ENCODE data around the gene RTL10. TPM values are rescaled to one million over a fixed set of nuclear protein-coding genes. Genes with fewer than 3 reads are reported as not detected.

The RTL10 gene
- total RNA-seq, 4 donors from 2014 or later, result 18.1 to 26.4 (median 23.7) TPM

DNA sequence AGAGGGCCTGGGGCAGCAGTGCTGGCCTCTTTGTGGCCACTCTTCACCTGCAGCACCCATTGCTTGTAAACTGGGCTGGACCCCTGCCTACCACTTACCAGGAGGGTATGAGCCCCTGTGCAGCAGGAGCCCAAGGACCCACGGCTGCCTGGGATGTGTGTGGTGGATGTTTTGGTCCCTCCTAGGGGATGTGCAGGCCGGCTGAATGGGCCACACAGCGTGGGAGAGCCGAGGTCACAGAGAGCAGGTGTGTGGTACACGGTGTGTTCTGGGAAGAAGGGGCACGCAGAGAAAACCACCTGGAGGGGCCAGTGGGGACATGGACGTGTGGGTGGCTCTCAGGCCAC, 19.3 kb upstream of the RTL10 start:
- Histone ChIP-seq H3K4me1 (peaks cover 25 to 27% of the 10 kb centered on the region in 2 donors), H3K27ac (peak overlapping the region in 2 of 3 donors; percentile 44 to 81), H3K9me3 (no peaks in the 10 kb centered on the region), H3K36me3 (no peaks in the 10 kb centered on the region), H3K4me3 (replicated peaks in 1 of 3) (no peak overlapping the region), H3K27me3 (no peaks in the 10 kb centered on the region)
- no peak for DNase-seq
- no peak for TF ChIP-seq CTCF (IDR thresholded peaks at IDR 0.05)
- no peak for TF ChIP-seq POLR2A (IDR thresholded peaks at IDR 0.05)
- intact Hi-C loops (cut with DNase I), result no loop called here
- 81% methylated on average over 7 of the region's 7 CpGs; no CpG with 5 or more reads in 1 of the 2 donors for WGBS, 2 donors

- TF ChIP-seq CTCF (IDR thresholded peaks at IDR 0.05) (no peak), POLR2A (IDR thresholded peaks at IDR 0.05) (no peak)
- peak; percentile 0 to 3 for DNase-seq
Measured at GRCh38 chr22:19873138-19873959, 18.7 kb upstream of the RTL10 start.

GRCh38 chr22:19872779-19873137, 18.1 kb upstream of the RTL10 start:
- Histone ChIP-seq H3K4me3 (replicated peaks in 1 of 3) (no peak overlapping the region), H3K4me1 (peaks cover 25 to 27% of the 10 kb centered on the region in 2 donors), H3K27me3 (no peaks in the 10 kb centered on the region), H3K27ac (no peak overlapping the region), H3K36me3 (no peaks in the 10 kb centered on the region), H3K9me3 (no peaks in the 10 kb centered on the region)
- 80% methylated on average over 2 of the region's 7 CpGs; no CpG with 5 or more reads in 1 of the 2 donors for WGBS, 2 donors
- TF ChIP-seq POLR2A (IDR thresholded peaks at IDR 0.05) (no peak), CTCF (IDR thresholded peaks at IDR 0.05) (no peak)
- intact Hi-C loops (cut with DNase I), result no loop called here
- peak; percentile 11 to 20 for DNase-seq

More at GRCh38 chr22:19873138-19873959, 18.7 kb upstream of the RTL10 start:
- intact Hi-C loops (cut with DNase I), result no loop called here
- 89 to 90% methylated on average over 18 to 25 of the region's 27 CpGs for WGBS, 2 donors
- no peak overlapping the region for H3K4me3 ChIP-seq (replicated peaks in 1 of 3)
- peaks cover 25 to 27% of the 10 kb centered on the region in 2 donors for H3K4me1 ChIP-seq
- no peaks in the 10 kb centered on the region for H3K27me3 ChIP-seq
- peak overlapping the region in 1 of 3 donors; percentile 44 for H3K27ac ChIP-seq
- H3K9me3 ChIP-seq, result no peaks in the 10 kb centered on the region
- H3K36me3 ChIP-seq, result no peaks in the 10 kb centered on the region

- DNase-seq, result peak; percentile 1
- Histone ChIP-seq H3K27ac (no peak overlapping the region), H3K9me3 (no peaks in the 10 kb centered on the region), H3K4me3 (replicated peaks in 1 of 3) (no peak overlapping the region), H3K27me3 (no peaks in the 10 kb centered on the region), H3K36me3 (no peaks in the 10 kb centered on the region), H3K4me1 (peaks cover 25 to 27% of the 10 kb centered on the region in 2 donors)
- 94 to 100% methylated on average over 4 to 11 of the region's 16 CpGs for WGBS, 2 donors
- intact Hi-C loops (cut with DNase I), result no loop called here
- TF ChIP-seq CTCF (IDR thresholded peaks at IDR 0.05) (no peak), POLR2A (IDR thresholded peaks at IDR 0.05) (no peak)
Measured at GRCh38 chr22:19871845-19872778, 17.4 kb upstream of the RTL10 start.
